Natural killer cell (primary cell): Measurements from ENCODE around the gene PRKD2. TPM values are rescaled to one million over a fixed set of nuclear protein-coding genes. Genes with fewer than 3 reads are reported as not detected.

ENCODE experiments used
- ATAC-seq, 3 donors: fragments of 150-1000 bp in 2 of 3; fragments of 200-7000 bp in 1 of 3; cut with Tn5 transposase; 1 replicate in 1 of 3; 2 replicates in 2 of 3; pipeline ENCODE4 v1.10.0; 2021; ENCODE audit warnings: mild to moderate bottlenecking in 2 of 3, moderate library complexity in 2 of 3
- DNase-seq, 2 donors: peaks; one replicate each; pipeline versions ENCODE4 v3.0.0 to v3.0.0-alpha.2; 2013 to 2021; ENCODE audit warnings: mixed read lengths in 1 of 2
- H3K27ac ChIP-seq: one replicate; pipeline ENCODE4 v1.5.1; 2013; ENCODE audit warnings: mild to moderate bottlenecking, low read length
- H3K27me3 ChIP-seq: one replicate; pipeline ENCODE4 v1.6.1; 2013; ENCODE audit warnings: low read length; ENCODE audit not compliant: control insufficient read depth, insufficient read depth
- H3K36me3 ChIP-seq: one replicate; pipeline ENCODE4 v1.6.1; 2013; ENCODE audit warnings: low read length; ENCODE audit not compliant: control insufficient read depth, insufficient read depth
- H3K4me1 ChIP-seq: one replicate; pipeline ENCODE4 v1.6.1; 2013; ENCODE audit warnings: low read length; ENCODE audit not compliant: control insufficient read depth, insufficient read depth
- H3K4me3 ChIP-seq: one replicate; pipeline ENCODE4 v1.5.1; 2013; ENCODE audit warnings: low read length
- H3K9me3 ChIP-seq: one replicate; pipeline ENCODE4 v1.6.1; 2013; ENCODE audit warnings: low read length; ENCODE audit not compliant: control insufficient read depth, insufficient read depth
- H3K27ac Mint-ChIP-seq, 2 donors: one replicate each; pipeline ENCODE4 v1.8.0; 2022; ENCODE audit warnings: mild to moderate bottlenecking in 2 of 2, mixed read lengths in 2 of 2, moderate library complexity in 1 of 2
- H3K27me3 Mint-ChIP-seq, 2 donors: one replicate each; pipeline ENCODE4 v1.8.0; 2022; ENCODE audit warnings: low read depth in 2 of 2, mixed read lengths in 2 of 2
- H3K36me3 Mint-ChIP-seq: one replicate; pipeline ENCODE4 v1.8.0; 2022; ENCODE audit warnings: mixed read lengths
- H3K4me1 Mint-ChIP-seq, 2 donors: one replicate each; pipeline ENCODE4 v1.8.0; 2022; ENCODE audit warnings: mixed read lengths in 2 of 2
- H3K4me3 Mint-ChIP-seq: one replicate; pipeline ENCODE4 v1.8.0; 2022; ENCODE audit warnings: mild to moderate bottlenecking, moderate library complexity, mixed read lengths
- H3K9me3 Mint-ChIP-seq, 2 donors: one replicate each; pipeline ENCODE4 v1.8.0; 2022; ENCODE audit warnings: mixed read lengths in 2 of 2
- CTCF ChIP-seq: fragments of 200-600 bp; IDR thresholded peaks from one replicate; pipeline ENCODE4 v1.8.0; 2022; ENCODE audit warnings: antibody characterized with exemption
- WGBS: methylation state at CpG from one replicate; pipeline ENCODE4 v1.1.7; 2013; ENCODE audit warnings: missing lambda C conversion rate; ENCODE audit not compliant: insufficient coverage; 5-methylcytosine and 5-hydroxymethylcytosine counted together
- intact Hi-C: fragments of 100-400 bp; cut with micrococcal nuclease; formaldehyde crosslinking; loops from one replicate; pipeline ENCODE4 v1.14.2; 2022
- total RNA-seq, 4 donors: library from RNA; stranded (reverse); fragments of 120-200 nt in 1 of 4; gene quantifications; one replicate each; pipeline versions ENCODE4 v1.2.3 to v1.2.4, GENCODE V29; 2013 to 2022

The PRKD2 gene
- total RNA-seq, 3 donors from 2014 or later (not counting 1 experiment from before 2014, with no cell fraction given): 179 to 216 (median 203) TPM

GRCh38 chr19:46634656-46635218 is 82.2 kb downstream of the PRKD2 start:
- DNase-seq (no peak), ATAC-seq (no peak)
- TF ChIP-seq CTCF: no peak
- H3K36me3 Mint-ChIP-seq: no peaks in the 10 kb centered on the region
- no peaks in the 10 kb centered on the region for H3K9me3 ChIP-seq
- no peak overlapping the region for H3K4me3 ChIP-seq
- H3K27me3 ChIP-seq: peaks cover 26% of the 10 kb centered on the region
- H3K4me1 ChIP-seq: peaks cover 41% of the 10 kb centered on the region
- WGBS: 7% methylated on average over 23 of the region's 23 CpGs
- peak overlapping the region; percentile 41 for H3K4me3 Mint-ChIP-seq
- H3K27ac Mint-ChIP-seq: no peak overlapping the region
- no peaks in the 10 kb centered on the region for H3K9me3 Mint-ChIP-seq
- H3K4me1 Mint-ChIP-seq: peaks cover 0 to 12% of the 10 kb centered on the region in 2 donors
- no peak overlapping the region for H3K27ac ChIP-seq
- no peaks in the 10 kb centered on the region for H3K36me3 ChIP-seq
- intact Hi-C loops: loop anchor here (1.0 kb wide), 1 partner anchor 27 kb away; the partner anchor contains the start of gene DACT3
- peaks cover 17 to 27% of the 10 kb centered on the region in 2 donors for H3K27me3 Mint-ChIP-seq

- ATAC-seq: peak; percentile 72 to 85 (median 72)
- Mint-ChIP-seq H3K27ac (peak overlapping the region; percentile 35 to 57), H3K9me3 (no peaks in the 10 kb centered on the region)
These were observed 82.8 kb downstream of the PRKD2 start for GRCh38 chr19:46634045-46634655.

GRCh38 chr19:46633130-46633529 is 83.8 kb downstream of the PRKD2 start:
- peaks cover 0 to 12% of the 10 kb centered on the region in 2 donors for H3K4me1 Mint-ChIP-seq
- intact Hi-C loops: no loop called here
- Histone ChIP-seq H3K27ac (no peak overlapping the region), H3K27me3 (peaks cover 23% of the 10 kb centered on the region), H3K4me3 (no peak overlapping the region), H3K36me3 (no peaks in the 10 kb centered on the region), H3K9me3 (no peaks in the 10 kb centered on the region), H3K4me1 (peaks cover 25% of the 10 kb centered on the region)
- no peak for ATAC-seq
- TF ChIP-seq CTCF: no peak
- WGBS: 90% methylated on average over 3 of the region's 3 CpGs
- peak overlapping the region; percentile 35 to 57 for H3K27ac Mint-ChIP-seq
- H3K9me3 Mint-ChIP-seq: no peaks in the 10 kb centered on the region
- H3K4me3 Mint-ChIP-seq: peak overlapping the region; percentile 29
- H3K36me3 Mint-ChIP-seq: no peaks in the 10 kb centered on the region
- peaks cover 17 to 27% of the 10 kb centered on the region in 2 donors for H3K27me3 Mint-ChIP-seq
- no peak for DNase-seq

More at GRCh38 chr19:46634045-46634655, 82.8 kb downstream of the PRKD2 start:
- H3K4me3 ChIP-seq: peak overlapping the region; percentile 11
- TF ChIP-seq CTCF: no peak
- no peak overlapping the region for H3K27ac ChIP-seq
- H3K27me3 ChIP-seq: peaks cover 24% of the 10 kb centered on the region
- Mint-ChIP-seq H3K4me1 (peaks cover 0 to 12% of the 10 kb centered on the region in 2 donors), H3K27me3 (peaks cover 17 to 27% of the 10 kb centered on the region in 2 donors), H3K36me3 (no peaks in the 10 kb centered on the region), H3K4me3 (peak overlapping the region; percentile 61)
- H3K4me1 ChIP-seq: peaks cover 35% of the 10 kb centered on the region
- H3K9me3 ChIP-seq: no peaks in the 10 kb centered on the region
- under 1% methylated on average over 35 of the region's 38 CpGs for WGBS
- DNase-seq: peak; percentile 75 to 97
- H3K36me3 ChIP-seq: no peaks in the 10 kb centered on the region
- intact Hi-C loops: loop anchor here (1.0 kb wide), 1 partner anchor 27 kb away; the partner anchor contains the start of gene DACT3
